ENCODE results near the gene SIGMAR1.
A peak's percentile ranks its signal among the peaks of the same experiment; 100 is the strongest.

SIGMAR1 gene

GRCh38 chr9:34633851-34634550 is 3.6 kb downstream of the SIGMAR1 start:
- in situ Hi-C loops (cut with MboI; ENCODE audit: low pct_unique_long_range_greater_than_20kb, low sequenced_read_pairs, unreplicated experiment): no loop called here
- DNase-seq (ENCODE audit: low spot score): peak; percentile 84
- peak; percentile 86 for TF ChIP-seq CTCF (IDR thresholded peaks at IDR 0.05; ENCODE audit: extremely low read depth, insufficient read depth, missing control alignments)

GRCh38 chr9:34633166-34633565 is 4.4 kb downstream of the SIGMAR1 start:
- no peak for TF ChIP-seq CTCF (IDR thresholded peaks at IDR 0.05; ENCODE audit: extremely low read depth, insufficient read depth, missing control alignments)
- DNase-seq (ENCODE audit: low spot score): no peak
- in situ Hi-C loops (cut with MboI; ENCODE audit: low pct_unique_long_range_greater_than_20kb, low sequenced_read_pairs, unreplicated experiment): no loop called here

DNA sequence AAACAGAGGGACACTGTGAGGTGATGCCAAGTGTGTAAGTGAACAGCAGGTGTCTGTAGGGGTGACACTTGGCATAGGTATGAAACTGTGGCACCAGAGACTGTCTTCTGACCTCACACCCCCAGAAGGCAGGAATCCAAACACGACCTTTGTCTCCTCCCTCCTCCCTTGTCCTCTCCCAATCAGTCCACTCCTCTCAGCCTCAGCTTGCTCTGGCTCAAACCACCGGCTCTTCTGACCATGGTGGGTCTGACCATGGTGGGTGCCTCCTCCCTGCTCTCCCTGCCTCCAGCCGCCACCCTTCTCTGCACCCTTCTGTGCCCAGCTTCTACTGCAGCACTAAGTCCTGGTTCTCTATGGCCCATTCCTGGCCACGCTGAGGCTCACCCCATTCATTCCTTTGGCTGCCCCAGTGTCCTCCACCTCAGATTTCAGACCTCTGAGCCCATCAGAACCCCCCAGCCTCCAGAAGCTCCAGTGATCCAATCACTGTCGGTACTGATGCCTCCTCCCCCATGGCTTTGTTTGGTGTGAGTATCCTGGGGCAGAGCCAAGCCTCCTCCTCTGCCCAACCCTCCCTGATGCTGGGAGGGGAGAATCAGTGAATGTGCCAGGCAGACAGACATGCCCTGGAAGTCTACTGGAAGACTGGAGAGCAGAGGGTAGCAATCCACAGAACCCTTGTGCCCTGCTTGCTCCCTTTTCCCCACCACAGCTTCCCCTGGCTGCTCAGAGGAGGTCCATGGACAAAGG is 7.0 kb downstream of the SIGMAR1 start:
- TF ChIP-seq CTCF (IDR thresholded peaks at IDR 0.05; ENCODE audit: extremely low read depth, insufficient read depth, missing control alignments): no peak
- in situ Hi-C loops (cut with MboI; ENCODE audit: low pct_unique_long_range_greater_than_20kb, low sequenced_read_pairs, unreplicated experiment): no loop called here
- DNase-seq (ENCODE audit: low spot score): no peak

DNA sequence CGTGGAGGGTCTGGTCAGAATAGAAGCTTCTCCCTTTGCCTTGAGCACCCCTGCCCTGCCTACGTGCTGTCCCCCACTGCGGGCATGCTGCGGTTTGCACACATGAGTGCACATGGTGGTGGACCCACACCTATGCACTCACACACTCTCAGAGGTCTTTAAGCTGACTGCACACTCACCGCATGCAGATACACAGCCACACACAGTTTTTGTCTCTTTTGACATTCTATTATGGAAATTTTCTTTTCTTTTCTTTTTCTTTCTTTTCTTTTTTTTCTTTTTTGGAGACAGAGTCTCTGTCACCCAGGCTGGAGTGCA is 8.1 kb downstream of the SIGMAR1 start:
- no peak for TF ChIP-seq CTCF (IDR thresholded peaks at IDR 0.05; ENCODE audit: extremely low read depth, insufficient read depth, missing control alignments)
- DNase-seq (ENCODE audit: low spot score): no peak
- in situ Hi-C loops (cut with MboI; ENCODE audit: low pct_unique_long_range_greater_than_20kb, low sequenced_read_pairs, unreplicated experiment): no loop called here

GRCh38 chr9:34628656-34629490 is 8.7 kb downstream of the SIGMAR1 start, which contains the start of gene ARID3C:
TSS of gene ARID3C (minus strand) at chr9:34629066. CDS start at chr9:34628014, 1,052 bp downstream.
- peak; percentile 65 for DNase-seq (ENCODE audit: low spot score)
- peak; percentile 14 for TF ChIP-seq CTCF (IDR thresholded peaks at IDR 0.05; ENCODE audit: extremely low read depth, insufficient read depth, missing control alignments)
- in situ Hi-C loops (cut with MboI; ENCODE audit: low pct_unique_long_range_greater_than_20kb, low sequenced_read_pairs, unreplicated experiment): no loop called here

All from GM13977 (cell line).